Measurements from ENCODE around the gene ADARB2.
A peak's percentile ranks its signal among the peaks of the same experiment; 100 is the strongest.

The ADARB2 gene

DNA sequence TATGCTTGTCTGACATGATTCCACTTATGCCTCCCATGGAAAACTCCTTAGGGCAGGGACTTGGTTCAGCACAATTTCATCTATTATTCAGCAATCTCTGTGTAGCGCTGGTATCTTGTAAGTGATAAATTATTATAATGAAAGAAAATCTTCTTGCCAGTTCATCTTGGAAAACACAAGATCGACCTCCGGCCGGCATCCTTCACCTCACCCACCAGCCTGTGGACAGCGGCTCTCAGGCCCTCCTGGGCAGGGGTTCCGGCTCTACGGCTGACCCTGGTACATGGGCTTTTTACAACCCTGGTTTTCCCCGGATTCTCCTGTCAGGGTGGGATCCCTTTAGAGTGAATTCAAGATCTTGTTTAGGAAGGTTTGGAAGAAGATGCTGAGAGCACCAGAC is 145.6 kb downstream of the ADARB2 start:
- no peak for DNase-seq (ENCODE audit: low read depth)

GRCh38 chr10:1591045-1591444 is 146.3 kb downstream of the ADARB2 start:
- DNase-seq (ENCODE audit: low read depth): no peak

- DNase-seq (ENCODE audit: low read depth): no peak
These were observed 148.1 kb downstream of the ADARB2 start for GRCh38 chr10:1589257-1589656.

DNA sequence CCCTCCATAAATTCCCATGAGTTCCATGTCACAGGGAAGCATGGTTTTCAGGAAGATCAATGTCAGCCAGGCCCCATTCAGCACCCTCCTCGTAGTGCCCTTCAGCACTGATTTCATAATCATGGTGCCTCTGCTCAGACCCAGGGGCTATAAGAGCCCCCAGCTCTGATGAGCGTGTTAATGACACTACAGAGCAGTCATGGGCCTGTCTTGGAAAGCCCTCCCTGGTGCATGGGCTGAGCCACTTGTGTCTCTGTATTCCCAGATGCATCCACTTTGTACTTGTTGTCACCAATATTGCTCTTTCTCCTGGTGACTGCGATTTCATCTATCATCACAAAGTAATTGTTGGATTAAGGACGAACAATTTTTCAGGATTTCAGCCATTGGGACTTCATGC is 154.6 kb downstream of the ADARB2 start:
- no peak for DNase-seq (ENCODE audit: low read depth)

DNA sequence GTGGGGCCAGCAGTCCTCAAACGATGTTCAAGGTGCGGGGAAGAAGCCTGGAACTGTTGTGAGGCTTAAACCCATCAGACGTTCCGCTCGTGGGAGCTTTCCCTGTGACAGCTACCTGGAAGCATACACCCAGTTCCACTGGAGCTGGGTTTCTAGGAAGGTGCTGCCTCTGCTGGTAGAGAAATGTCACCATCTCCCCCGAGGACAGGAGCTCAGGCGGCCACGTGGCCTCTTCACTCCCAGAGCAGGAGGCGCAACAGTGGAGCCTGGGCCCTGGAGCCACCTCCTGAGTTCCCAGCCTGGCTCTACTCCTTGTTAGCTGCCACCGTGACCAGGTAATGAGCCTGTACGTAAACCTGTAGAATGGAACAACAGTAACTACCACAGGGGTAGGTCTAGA is 156.1 kb downstream of the ADARB2 start:
- no peak for DNase-seq (ENCODE audit: low read depth)

GRCh38 chr10:1579671-1580070 is 157.7 kb downstream of the ADARB2 start:
- DNase-seq (ENCODE audit: low read depth): no peak

DNA sequence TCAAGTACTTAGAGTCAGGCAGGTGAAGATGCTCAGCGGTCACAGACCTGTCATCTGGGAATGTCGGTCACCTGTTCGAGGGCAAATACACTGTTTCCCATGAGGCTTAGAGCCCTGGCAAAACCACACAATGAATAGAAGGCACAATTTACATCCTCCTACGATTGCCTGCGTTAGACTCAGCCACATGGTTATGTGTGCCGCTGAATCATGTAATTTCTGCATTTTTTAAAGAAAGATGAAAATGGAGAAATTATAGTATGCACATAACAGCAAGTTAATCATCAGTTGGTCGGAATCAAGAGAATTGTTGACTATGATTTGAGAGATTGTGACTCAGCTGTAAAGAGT is 158.2 kb downstream of the ADARB2 start:
- DNase-seq (ENCODE audit: low read depth): no peak

DNA sequence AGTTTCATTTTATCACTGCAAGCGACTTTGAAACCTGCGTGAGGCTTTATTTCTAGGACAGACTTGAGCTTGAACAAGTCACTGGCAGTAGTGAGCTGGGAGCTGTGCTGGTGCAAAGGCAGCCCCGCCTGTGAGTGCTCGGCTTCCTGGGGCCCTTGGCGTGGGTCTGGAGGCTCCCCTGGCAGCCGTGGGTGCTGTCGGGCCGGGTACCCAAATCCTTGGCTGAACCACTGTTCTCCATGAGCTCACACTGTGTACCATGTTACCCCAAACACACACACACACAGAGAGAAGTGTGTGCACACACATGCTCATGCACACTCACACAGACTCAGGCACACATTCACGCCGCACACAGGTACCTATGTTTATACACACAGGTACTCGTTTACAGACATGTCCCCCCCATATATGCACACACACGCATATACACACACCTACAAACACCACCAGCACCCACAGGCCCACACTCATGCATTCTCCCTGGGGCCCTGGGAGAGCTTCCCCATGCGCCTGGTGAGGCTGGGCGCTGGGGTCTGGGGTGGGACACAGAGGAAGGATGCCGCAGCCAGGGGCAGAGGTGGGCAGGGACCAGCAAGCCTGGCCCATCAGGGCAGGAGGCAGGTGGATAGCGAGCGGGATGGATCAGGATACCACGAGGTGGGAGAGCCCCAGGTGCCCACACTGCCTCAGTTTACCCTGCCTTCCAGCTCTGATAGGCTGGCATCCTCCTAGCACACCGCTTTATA is 158.8 kb downstream of the ADARB2 start:
- no peak for DNase-seq (ENCODE audit: low read depth)

DNA sequence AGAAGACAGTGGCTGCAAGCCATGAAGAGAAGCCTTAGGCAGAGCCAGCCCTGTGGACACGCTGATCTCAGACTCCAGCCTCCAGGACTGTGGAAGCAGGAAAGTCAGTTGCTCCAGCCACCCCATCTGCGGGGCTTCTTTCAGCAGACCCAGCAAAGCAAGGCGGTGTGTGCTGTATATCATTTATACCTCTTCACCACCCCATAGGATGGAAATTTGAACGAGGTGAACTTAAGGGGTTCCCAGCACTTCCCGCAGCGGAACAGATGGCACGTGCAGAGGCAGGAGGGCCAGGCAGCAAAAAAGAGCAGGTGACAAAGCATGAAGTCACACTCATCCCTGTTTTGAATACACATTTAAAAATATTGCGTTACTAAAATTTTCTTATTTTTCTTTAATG is 159.4 kb downstream of the ADARB2 start:
- no peak for DNase-seq (ENCODE audit: low read depth)

DNA sequence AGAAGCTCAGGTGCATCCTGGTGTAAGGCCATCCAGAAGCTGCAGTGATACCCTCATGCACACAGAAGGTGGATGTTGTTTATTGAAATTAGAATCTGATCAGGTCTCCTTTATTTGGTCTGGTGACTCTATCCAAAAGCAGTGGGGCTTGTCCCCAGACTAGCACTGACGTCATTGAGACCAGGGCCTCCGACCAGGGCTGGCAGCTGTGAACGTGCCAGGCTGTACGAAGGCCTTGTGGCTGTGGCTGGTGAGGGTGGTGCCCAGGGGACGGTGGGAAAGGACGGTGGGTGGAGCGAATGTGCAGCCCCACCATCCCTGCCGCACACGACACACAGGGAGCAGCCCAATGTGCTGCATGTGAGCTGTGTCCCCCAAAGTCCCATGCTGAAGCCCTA is 160.0 kb downstream of the ADARB2 start:
- no peak for DNase-seq (ENCODE audit: low read depth)

DNA sequence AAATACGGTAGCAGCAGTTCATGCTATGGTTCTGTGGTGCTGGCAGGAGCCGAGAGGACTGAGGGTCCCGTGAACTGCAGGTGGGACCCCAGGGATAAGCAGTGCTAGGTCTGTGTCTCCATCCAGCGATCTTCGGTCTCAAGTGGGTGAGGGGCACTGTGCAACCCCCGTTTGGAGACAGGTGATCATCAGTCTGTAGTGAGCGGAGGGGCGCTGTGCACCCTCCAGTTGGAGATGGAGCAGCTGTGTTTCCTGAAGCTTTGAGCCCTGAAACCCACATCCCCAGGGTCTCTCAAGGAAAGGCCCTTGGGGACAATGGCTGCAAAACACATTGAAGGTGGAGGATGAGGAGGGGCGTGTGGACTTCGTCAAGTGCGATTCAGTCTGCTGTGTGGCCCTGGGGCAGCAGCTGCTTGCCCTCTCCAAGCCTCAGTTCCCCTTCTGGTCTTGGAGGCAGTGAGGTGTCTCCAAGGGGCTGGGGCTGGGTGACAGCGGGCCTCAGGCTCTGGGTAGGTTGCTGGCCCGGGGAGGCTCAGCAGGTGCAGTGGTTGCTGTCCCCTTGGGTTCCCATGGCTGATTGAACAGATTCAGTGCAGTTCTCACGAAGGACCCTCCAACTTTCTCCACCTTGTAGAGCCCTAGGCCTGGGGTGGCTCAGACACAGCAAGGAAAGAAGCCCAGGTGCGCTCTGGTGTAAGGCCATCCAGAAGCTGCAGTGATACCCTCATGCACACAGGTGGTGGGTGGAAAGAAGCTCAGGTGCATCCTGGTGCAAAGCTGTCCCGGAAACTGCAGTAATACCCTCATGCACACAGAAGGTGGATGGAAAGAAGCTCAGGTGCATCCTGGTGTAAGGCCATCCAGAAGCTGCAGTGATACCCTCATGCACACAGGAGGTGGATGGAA is 160.6 kb downstream of the ADARB2 start:
- DNase-seq (ENCODE audit: low read depth): no peak

DNA sequence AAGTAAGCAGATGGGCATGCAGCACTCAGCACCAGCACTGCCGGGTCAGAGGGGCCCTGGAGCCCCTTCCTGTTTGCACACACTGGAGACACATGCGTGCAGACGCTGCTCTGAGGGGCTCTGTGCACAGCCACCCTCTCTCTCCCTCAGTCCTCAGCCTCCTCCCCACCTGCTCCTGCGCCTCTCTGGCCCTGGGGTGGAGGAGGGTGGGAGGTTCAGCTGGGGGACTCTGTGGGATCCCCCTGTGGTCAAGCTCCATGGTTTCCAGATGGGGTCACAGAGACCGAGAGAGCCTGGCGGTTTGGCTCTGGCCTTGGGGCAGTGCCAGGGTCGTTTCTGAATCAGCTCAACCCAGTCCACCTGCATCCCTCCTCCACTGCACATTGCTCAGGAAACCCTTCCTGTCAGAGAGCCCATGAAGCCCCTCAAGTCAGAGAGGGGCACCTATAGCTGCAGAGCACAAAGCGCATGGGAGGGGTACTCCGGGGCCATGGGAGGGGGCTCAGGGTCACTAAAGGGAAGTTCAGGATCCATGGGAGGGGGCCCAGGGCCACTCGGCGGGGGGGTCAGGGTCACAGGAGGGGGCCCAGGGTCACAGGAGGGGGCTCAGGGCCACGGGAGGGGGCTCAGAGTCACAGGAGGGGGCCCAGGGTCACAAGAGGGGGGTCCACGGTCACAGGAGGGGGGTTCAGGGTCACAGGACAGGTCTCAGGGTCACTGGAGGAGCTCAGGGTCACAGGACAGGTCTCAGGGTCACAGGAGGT is 161.7 kb downstream of the ADARB2 start:
- DNase-seq (ENCODE audit: low read depth): no peak

DNA sequence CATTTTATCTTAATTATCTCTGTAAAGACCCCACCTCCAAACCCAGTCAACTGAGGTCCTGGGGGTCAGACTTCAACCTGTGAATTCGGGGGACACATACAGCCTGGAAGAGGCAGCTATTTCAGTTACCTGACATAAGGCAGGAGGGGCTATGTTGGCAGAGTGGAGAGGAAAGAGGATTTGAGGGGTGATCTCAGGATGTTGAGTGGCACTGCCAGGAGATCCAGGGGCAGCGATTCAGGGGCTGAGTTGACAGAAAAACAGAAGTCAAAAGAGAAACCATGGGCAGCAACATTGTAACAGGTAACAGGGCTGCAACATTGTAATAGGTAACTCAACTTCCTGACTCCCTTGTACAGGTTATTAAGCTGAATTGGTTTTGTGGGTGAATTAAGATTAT is 162.6 kb downstream of the ADARB2 start:
- DNase-seq (ENCODE audit: low read depth): no peak

DNA sequence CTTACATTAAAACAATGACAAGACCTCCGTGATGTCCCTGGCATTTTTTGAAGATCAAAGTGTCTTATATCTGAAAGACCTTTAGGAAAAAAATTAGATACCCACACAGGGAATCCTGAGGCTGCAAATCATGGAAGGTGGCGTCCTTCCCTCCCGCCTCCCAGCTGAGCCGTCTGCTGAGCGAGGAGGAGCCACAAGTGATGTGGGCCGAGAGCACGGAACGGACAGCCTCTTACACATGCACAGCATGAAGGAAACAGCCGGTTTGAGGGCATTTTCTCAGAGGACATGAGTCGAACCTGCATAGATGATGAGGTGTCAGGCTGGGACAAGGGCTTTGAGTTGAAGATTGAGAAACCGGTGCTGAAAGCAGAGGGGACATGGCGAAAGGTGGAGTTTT is 163.3 kb downstream of the ADARB2 start:
- no peak for DNase-seq (ENCODE audit: low read depth)

DNA sequence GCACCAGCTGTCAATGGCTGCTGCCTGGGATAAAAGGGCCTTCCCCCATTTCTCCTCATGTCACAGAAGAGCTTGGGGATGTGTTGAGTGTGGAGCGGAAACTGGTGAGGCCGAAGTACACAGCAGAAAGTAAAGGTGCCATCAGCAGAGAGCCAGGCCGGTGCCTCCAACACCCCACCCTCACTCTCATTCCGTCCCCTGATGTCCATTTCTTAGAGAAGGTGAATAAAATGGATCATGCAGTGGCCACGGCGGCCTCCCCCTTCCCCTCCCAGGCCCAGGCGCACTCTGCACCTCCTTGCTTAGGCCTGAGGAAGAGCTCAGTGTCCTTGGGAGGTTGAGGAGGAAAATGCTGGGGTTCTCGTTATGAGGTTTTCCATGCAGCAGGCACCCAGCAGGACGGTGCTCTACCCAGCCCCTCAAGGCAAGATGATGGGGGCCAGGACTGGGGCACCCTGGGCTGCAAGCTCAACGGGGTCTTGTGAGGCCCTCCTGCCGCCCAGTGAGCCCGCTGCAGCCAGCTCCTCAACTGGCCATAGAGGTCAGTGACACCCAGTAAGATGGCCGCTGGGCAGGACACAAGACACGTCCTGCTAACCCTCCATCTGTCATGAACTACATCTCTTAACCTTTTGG is 163.9 kb downstream of the ADARB2 start:
- DNase-seq (ENCODE audit: low read depth): no peak

DNA sequence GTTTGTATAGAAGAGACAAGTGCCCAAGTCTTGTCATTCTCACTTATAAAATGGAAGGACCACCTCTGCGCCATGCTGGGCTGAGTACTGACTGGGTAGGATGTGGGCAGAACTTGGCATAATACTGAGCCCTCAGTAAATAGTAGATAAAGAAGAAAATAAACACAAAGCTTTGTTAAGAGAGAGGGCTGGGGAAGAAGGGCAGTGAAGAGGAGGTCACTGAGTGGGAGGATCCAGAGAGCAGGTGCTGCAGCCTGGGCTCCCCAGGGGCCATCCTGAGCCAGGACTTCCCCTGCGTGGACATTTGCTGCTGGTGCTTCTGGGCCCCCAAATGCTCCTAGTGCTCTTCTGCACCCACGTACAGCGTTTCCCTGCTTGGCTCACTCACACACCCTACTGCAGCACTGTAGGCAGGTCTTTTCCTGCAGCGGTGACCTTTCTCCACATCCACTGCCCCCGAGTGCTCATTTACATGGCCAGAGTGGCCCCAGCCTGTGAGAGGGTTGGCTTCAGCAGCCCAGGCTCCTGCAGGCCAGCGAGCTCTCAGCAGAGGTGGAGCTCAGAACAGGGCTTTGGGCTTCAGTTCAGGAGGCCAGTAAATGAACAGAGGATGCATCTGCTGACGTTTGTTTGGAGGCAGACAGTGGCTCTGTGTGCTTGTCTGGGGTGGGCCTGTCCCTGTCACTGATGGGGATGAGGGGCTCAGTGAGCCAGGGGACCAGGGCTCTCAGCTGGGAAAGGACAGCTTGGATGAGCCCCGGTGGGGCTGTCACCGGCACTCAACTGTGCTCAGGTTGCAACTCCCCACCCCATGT is 164.6 kb downstream of the ADARB2 start:
- no peak for DNase-seq (ENCODE audit: low read depth)

DNA sequence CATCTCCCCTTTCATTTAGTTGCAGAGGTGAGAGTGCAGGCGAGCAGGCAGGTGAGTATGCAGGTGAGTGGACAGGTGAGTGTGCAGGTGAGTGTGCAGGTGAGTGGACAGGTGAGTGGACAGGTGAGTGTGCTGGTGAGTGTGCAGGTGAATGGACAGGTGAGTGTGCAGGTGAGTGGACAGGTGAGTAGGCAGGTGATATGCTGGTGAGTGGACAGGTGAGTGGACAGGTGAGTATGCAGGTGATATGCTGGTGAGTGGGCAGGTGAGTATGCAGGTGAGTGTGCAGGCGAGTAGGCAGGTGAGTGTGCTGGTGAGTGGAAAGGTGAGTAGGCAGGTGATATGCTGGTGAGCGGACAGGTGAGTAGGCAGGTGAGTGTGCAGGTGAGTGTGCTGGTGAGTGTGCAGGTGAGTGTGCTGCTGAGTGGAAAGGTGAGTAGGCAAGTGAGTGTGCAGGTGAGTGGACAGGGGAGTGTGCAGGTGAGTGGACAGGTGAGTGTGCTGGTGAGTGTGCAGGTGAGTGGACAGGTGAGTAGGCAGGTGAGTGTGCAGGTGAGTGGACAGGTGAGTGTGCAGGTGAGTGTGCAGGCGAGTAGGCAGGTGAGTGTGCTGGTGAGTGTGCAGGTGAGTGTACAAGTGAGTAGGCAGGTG is 165.6 kb downstream of the ADARB2 start:
- DNase-seq (ENCODE audit: low read depth): peak; percentile 0

GRCh38 chr10:1570416-1571051 is 166.8 kb downstream of the ADARB2 start:
- DNase-seq (ENCODE audit: low read depth): no peak

DNA sequence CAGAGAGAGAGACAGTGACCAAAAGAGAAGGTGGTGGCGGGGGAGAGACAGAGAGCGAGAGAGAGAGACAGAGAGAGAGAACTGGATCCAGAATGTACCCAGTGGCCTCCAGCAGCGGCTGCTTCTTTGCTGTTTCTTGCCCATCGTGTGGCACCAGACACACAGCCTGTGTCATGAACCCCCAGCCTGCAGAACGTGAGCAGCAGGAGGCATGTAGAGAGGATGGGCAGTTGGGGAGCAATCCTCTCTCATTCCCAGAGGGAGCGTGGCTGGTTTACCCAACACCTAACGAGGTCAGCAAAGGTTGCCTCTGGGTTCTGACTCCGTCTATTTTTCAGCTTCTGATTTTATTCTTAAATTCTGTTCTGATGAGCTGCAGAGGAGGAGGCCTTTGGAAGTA is 168.1 kb downstream of the ADARB2 start:
- no peak for DNase-seq (ENCODE audit: low read depth)

- no peak for DNase-seq (ENCODE audit: low read depth)
These were observed 169.4 kb downstream of the ADARB2 start for GRCh38 chr10:1567742-1568495.
